ENCODE data around the gene F8. TPM values are rescaled to one million over a fixed set of nuclear protein-coding genes. Genes with fewer than 3 reads are reported as not detected.
A peak's percentile ranks its signal among the peaks of the same experiment; 100 is the strongest.

The F8 gene
- total RNA-seq, 1 donor from 2014 or later: 3.5 TPM

- DNase-seq (ENCODE audit: low spot score): no peak
- TF ChIP-seq, protein P1, sequence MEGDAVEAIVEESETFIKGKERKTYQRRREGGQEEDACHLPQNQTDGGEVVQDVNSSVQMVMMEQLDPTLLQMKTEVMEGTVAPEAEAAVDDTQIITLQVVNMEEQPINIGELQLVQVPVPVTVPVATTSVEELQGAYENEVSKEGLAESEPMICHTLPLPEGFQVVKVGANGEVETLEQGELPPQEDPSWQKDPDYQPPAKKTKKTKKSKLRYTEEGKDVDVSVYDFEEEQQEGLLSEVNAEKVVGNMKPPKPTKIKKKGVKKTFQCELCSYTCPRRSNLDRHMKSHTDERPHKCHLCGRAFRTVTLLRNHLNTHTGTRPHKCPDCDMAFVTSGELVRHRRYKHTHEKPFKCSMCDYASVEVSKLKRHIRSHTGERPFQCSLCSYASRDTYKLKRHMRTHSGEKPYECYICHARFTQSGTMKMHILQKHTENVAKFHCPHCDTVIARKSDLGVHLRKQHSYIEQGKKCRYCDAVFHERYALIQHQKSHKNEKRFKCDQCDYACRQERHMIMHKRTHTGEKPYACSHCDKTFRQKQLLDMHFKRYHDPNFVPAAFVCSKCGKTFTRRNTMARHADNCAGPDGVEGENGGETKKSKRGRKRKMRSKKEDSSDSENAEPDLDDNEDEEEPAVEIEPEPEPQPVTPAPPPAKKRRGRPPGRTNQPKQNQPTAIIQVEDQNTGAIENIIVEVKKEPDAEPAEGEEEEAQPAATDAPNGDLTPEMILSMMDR (IDR thresholded peaks at IDR 0.05): no peak
- Mint-ChIP-seq H3K27me3 (ENCODE audit: low read depth) (no peaks in the 10 kb centered on the region), H3K9me3 (ENCODE audit: low read depth) (peaks cover 9% of the 10 kb centered on the region), H3K4me1 (ENCODE audit: low read depth) (no peaks in the 10 kb centered on the region), H3K27ac (ENCODE audit: unreplicated experiment) (no peak overlapping the region), H3K4me3 (ENCODE audit: unreplicated experiment) (no peak overlapping the region), H3K36me3 (ENCODE audit: low read depth) (no peaks in the 10 kb centered on the region)
Observed at GRCh38 chrX:154991039-154991438, 31.5 kb downstream of the F8 start.

GRCh38 chrX:154990496-154990895, 32.0 kb downstream of the F8 start:
- Mint-ChIP-seq H3K4me1 (ENCODE audit: low read depth) (no peaks in the 10 kb centered on the region), H3K27me3 (ENCODE audit: low read depth) (no peaks in the 10 kb centered on the region), H3K27ac (ENCODE audit: unreplicated experiment) (no peak overlapping the region), H3K9me3 (ENCODE audit: low read depth) (peaks cover 6% of the 10 kb centered on the region), H3K4me3 (ENCODE audit: unreplicated experiment) (no peak overlapping the region), H3K36me3 (ENCODE audit: low read depth) (no peaks in the 10 kb centered on the region)
- no peak for DNase-seq (ENCODE audit: low spot score)
- TF ChIP-seq, protein P1 (IDR thresholded peaks at IDR 0.05): no peak

DNA sequence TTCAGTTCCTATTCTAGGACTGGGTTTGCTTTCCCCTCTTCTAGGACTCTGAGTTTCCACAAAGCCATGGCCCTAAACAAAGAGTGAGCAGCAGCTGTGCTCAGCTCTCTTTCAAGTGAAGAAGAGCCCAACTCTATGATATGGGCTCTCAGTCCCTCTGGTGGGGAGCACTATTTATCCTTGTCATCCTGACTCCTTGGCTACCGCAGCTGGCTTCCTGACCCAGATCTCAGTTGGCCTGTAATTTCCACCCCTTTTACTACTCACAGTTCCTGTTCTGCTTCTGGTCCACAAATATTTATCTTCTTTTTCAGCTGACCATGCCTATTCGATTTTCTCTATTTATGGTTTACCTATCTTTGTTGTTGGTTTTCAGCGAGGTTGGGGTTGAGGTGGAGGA, 33.8 kb downstream of the F8 start:
- H3K9me3 Mint-ChIP-seq (ENCODE audit: low read depth): peaks cover 6% of the 10 kb centered on the region
- H3K27me3 Mint-ChIP-seq (ENCODE audit: low read depth): no peaks in the 10 kb centered on the region
- no peaks in the 10 kb centered on the region for H3K36me3 Mint-ChIP-seq (ENCODE audit: low read depth)
- H3K4me3 Mint-ChIP-seq (ENCODE audit: unreplicated experiment): no peak overlapping the region
- DNase-seq (ENCODE audit: low spot score): no peak
- no peaks in the 10 kb centered on the region for H3K4me1 Mint-ChIP-seq (ENCODE audit: low read depth)
- TF ChIP-seq, protein P1 (IDR thresholded peaks at IDR 0.05): no peak
- H3K27ac Mint-ChIP-seq (ENCODE audit: unreplicated experiment): no peak overlapping the region

DNA sequence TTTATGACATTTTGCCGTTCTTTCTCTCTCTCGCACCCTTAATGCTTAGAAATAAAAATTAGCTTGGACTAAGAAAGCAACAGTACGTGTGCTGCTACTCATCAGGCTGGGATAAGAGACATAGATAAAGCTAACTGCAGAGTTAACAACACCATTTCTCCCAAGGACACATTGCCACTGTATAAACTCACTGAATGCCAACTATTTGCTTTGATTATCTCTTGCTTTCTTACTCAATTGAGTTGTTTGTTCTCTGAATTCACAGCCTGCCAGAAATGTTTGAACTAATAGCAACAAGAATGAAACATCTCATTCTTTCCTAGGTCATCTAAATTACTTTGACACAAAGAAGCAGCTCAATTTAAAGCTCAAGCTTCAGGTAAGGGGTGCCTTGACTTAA, 34.6 kb downstream of the F8 start:
- Mint-ChIP-seq H3K27me3 (ENCODE audit: low read depth) (no peaks in the 10 kb centered on the region), H3K4me3 (ENCODE audit: unreplicated experiment) (no peak overlapping the region), H3K9me3 (ENCODE audit: low read depth) (peaks cover 8% of the 10 kb centered on the region), H3K4me1 (ENCODE audit: low read depth) (no peaks in the 10 kb centered on the region), H3K36me3 (ENCODE audit: low read depth) (no peaks in the 10 kb centered on the region), H3K27ac (ENCODE audit: unreplicated experiment) (no peak overlapping the region)
- TF ChIP-seq, protein P1 (IDR thresholded peaks at IDR 0.05): no peak
- DNase-seq (ENCODE audit: low spot score): no peak

DNA sequence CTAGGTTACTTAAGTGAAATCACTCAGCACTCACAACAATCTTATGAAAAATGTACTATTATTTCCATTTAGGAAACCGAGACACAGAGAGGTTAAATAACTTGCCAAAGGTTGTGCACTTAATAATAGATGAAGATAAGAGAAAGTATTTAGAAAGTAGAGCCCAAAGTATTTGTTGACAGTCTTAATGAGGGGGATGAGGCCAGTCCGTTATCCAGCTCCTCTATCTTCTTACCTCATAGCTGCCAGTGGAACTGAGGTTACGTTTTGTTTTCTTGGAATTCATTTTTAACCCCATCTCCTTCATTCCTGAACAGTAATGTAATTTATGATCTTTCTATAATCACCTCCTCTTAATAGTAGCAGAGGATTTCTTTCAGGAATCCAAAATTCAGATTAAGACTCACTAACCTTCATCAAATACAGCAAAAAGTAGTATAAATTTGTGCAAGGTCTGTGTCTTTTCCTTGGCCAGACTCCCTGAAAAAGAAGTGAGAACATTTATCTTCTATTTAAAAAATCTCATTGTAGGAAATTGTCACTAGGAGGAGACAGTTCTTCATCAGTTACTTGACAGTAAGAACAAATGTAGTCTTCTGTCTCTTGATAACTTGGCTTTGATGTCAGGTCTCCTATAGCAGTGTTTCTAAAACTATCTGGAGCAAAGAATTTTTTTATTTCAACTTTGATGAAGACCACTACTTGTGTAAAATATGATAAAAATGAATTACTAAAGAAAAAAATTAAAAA, 35.5 kb downstream of the F8 start:
- H3K9me3 Mint-ChIP-seq (ENCODE audit: low read depth): peaks cover 8% of the 10 kb centered on the region
- DNase-seq (ENCODE audit: low spot score): no peak
- H3K27ac Mint-ChIP-seq (ENCODE audit: unreplicated experiment): no peak overlapping the region
- no peaks in the 10 kb centered on the region for H3K27me3 Mint-ChIP-seq (ENCODE audit: low read depth)
- no peak overlapping the region for H3K4me3 Mint-ChIP-seq (ENCODE audit: unreplicated experiment)
- H3K36me3 Mint-ChIP-seq (ENCODE audit: low read depth): no peaks in the 10 kb centered on the region
- TF ChIP-seq, protein P1 (IDR thresholded peaks at IDR 0.05): peak; percentile 46
- no peaks in the 10 kb centered on the region for H3K4me1 Mint-ChIP-seq (ENCODE audit: low read depth)
